Measurements from ENCODE around the gene PRPH.

- TF ChIP-seq CEBPB (IDR thresholded peaks at IDR 0.05; ENCODE audit: low read depth, low read length) (no peak), POLR2A (IDR thresholded peaks at IDR 0.05; ENCODE audit: low read depth, low read length) (no peak), CTCF (conservative IDR thresholded peaks at IDR 0.05; ENCODE audit: low read depth, low read length) (no peak), MAZ (IDR thresholded peaks at IDR 0.05; ENCODE audit: borderline replicate concordance, low read depth, low read length) (no peak), RFX5 (IDR thresholded peaks at IDR 0.05; ENCODE audit: low read depth, low read length) (no peak), RAD21 (IDR thresholded peaks at IDR 0.05; ENCODE audit: low read length) (no peak), USF2 (IDR thresholded peaks at IDR 0.05; ENCODE audit: low read depth, low read length) (no peak), NFE2L2 (IDR thresholded peaks at IDR 0.05; ENCODE audit: low read depth, low read length) (no peak), MAFK (IDR thresholded peaks at IDR 0.05; ENCODE audit: low read depth, low read length) (no peak), RCOR1 (IDR thresholded peaks at IDR 0.05; ENCODE audit: insufficient replicate concordance, low read length) (no peak)
Observed at GRCh38 chr12:49334226-49334625, 39.3 kb downstream of the PRPH start.
